IPS-NIHi11 (cell line): Measurements from ENCODE around the gene STRBP.

Experiments used
- DNase-seq: peaks from one replicate; pipeline ENCODE4 v3.0.0; 2012; ENCODE audit warnings: mixed read lengths, low spot score

The STRBP gene

GRCh38 chr9:123098096-123098459, 170.3 kb downstream of the STRBP start:
- no peak for DNase-seq

GRCh38 chr9:123097430-123098095, 170.8 kb downstream of the STRBP start:
- DNase-seq = no peak

- DNase-seq = no peak
These were observed 171.4 kb downstream of the STRBP start for GRCh38 chr9:123096987-123097386.

GRCh38 chr9:123093141-123093540, 175.2 kb downstream of the STRBP start:
- no peak for DNase-seq

GRCh38 chr9:123091459-123091858, 176.9 kb downstream of the STRBP start:
- DNase-seq = no peak

- no peak for DNase-seq
These were observed 177.4 kb downstream of the STRBP start for GRCh38 chr9:123090956-123091355.

- no peak for DNase-seq
These were observed 178.0 kb downstream of the STRBP start for GRCh38 chr9:123090198-123090896.

GRCh38 chr9:123089790-123090189, 178.6 kb downstream of the STRBP start:
- DNase-seq = no peak

- DNase-seq = no peak
These were observed 179.3 kb downstream of the STRBP start for GRCh38 chr9:123089040-123089439.

GRCh38 chr9:123087359-123087888, 181.0 kb downstream of the STRBP start:
- no peak for DNase-seq

GRCh38 chr9:123085916-123086315, 182.5 kb downstream of the STRBP start:
- no peak for DNase-seq

- no peak for DNase-seq
These were observed 184.1 kb downstream of the STRBP start for GRCh38 chr9:123084256-123084655.

- DNase-seq = no peak
These were observed 184.7 kb downstream of the STRBP start for GRCh38 chr9:123083680-123084079.

GRCh38 chr9:123081824-123082223, 186.6 kb downstream of the STRBP start:
- peak; percentile 37 for DNase-seq

- no peak for DNase-seq
These were observed 187.9 kb downstream of the STRBP start for GRCh38 chr9:123080444-123080843.

- DNase-seq = no peak
These were observed 193.8 kb downstream of the STRBP start for GRCh38 chr9:123074628-123075027.

- no peak for DNase-seq
These were observed 194.4 kb downstream of the STRBP start for GRCh38 chr9:123073991-123074422.

GRCh38 chr9:123073441-123073840, 194.9 kb downstream of the STRBP start:
- no peak for DNase-seq

GRCh38 chr9:123072407-123072995, 195.9 kb downstream of the STRBP start:
- DNase-seq = peak; percentile 38
